HepG2 (cell line): ENCODE data around the gene VAPB. TPM values are rescaled to one million over a fixed set of nuclear protein-coding genes. Genes with fewer than 3 reads are reported as not detected.

Experiments used
- ETV5 ChIP-seq: IDR thresholded peaks from 2 replicates; pipeline ENCODE4 v1.6.1; 2018; ENCODE audit warnings: missing biosample characterization, missing genetic modification reagents, inconsistent platforms, borderline replicate concordance
- FOSL1 ChIP-seq: sonication (generic); formaldehyde crosslinking; IDR thresholded peaks from 2 replicates; pipeline ENCODE4 v1.9.0; 2021; ENCODE audit warnings: missing genetic modification reagents, borderline replicate concordance
- GLI4 ChIP-seq: sonication (generic); formaldehyde crosslinking; IDR thresholded peaks from 2 replicates; pipeline ENCODE4 v1.5.1; 2020; ENCODE audit warnings: missing genetic modification reagents, mild to moderate bottlenecking, moderate library complexity, borderline replicate concordance
- HDAC1 ChIP-seq: sonication (generic); formaldehyde crosslinking; IDR thresholded peaks from 2 replicates; pipeline ENCODE4 v1.5.1; 2020; ENCODE audit warnings: mild to moderate bottlenecking, missing genetic modification reagents
- MED1 ChIP-seq: sonication (generic); formaldehyde crosslinking; IDR thresholded peaks from 2 replicates; pipeline ENCODE4 v1.4.0; 2020; ENCODE audit warnings: missing genetic modification reagents
- NR2F6 ChIP-seq, 2 experiments: IDR thresholded peaks; 2 replicates each; pipeline ENCODE4 v1.6.1; 2016; ENCODE audit warnings: antibody characterized with exemption in 1 of 2, mild to moderate bottlenecking in 1 of 2
- PITX1 ChIP-seq: sonication (generic); formaldehyde crosslinking; IDR thresholded peaks from 2 replicates; pipeline ENCODE4 v1.5.1; 2020; ENCODE audit warnings: mild to moderate bottlenecking, missing genetic modification reagents
- PPARG ChIP-seq: conservative IDR thresholded peaks from 2 replicates; pipeline ENCODE4 v1.6.1; 2016; ENCODE audit warnings: missing biosample characterization, missing genetic modification reagents
- RXRB ChIP-seq: IDR thresholded peaks from 2 replicates; pipeline ENCODE4 v1.6.1; 2016; ENCODE audit warnings: borderline replicate concordance, missing genetic modification reagents, missing compliant biosample characterization
- SRF ChIP-seq: IDR thresholded peaks from 2 replicates; pipeline ENCODE4 v1.6.1; 2011; ENCODE audit warnings: mild to moderate bottlenecking, low read depth, low read length, moderate library complexity
- U2AF1 ChIP-seq: fragments of 200-400 bp; formaldehyde crosslinking; optimal IDR thresholded peaks from 2 replicates; pipeline ENCODE3; 2017; ENCODE audit warnings: mild to moderate bottlenecking, low read depth, low read length
- WIZ ChIP-seq: sonication (generic); formaldehyde crosslinking; IDR thresholded peaks from 2 replicates; pipeline ENCODE4 v1.5.1; 2020; ENCODE audit warnings: mild to moderate bottlenecking, missing genetic modification reagents
- ZBTB21 ChIP-seq: sonication (generic); formaldehyde crosslinking; IDR thresholded peaks from 2 replicates; pipeline ENCODE4 v1.4.0; 2020; ENCODE audit warnings: missing genetic modification reagents
- ZFX ChIP-seq: sonication (generic); formaldehyde crosslinking; IDR thresholded peaks from 2 replicates; pipeline ENCODE4 v1.4.0; 2020; ENCODE audit warnings: mild to moderate bottlenecking, low read depth, missing genetic modification reagents, moderate library complexity
- ZNF329 ChIP-seq: sonication (generic); formaldehyde crosslinking; IDR thresholded peaks from 2 replicates; pipeline ENCODE4 v1.9.0; 2021; ENCODE audit warnings: low read depth, mild to moderate bottlenecking, missing genetic modification reagents
- polyA plus RNA-seq, 8 experiments: library from polyadenylated mRNA; depleted of rRNA in 3 of 8; stranded (reverse) in 7 of 8; unstranded in 1 of 8; fragments of >200 nt; fragmentation: Illumina TruSeq in 4 of 8; extraction: Trizol in 4 of 8; gene quantifications; 2 replicates each; pipeline versions ENCODE4 v1.2.1 to v1.2.3, GENCODE V29; 2011 to 2016; ENCODE audit warnings: low read depth in 4 of 8, missing spikeins in 1 of 8, mixed read lengths in 1 of 8; ENCODE audit not compliant: insufficient read depth in 1 of 8
- total RNA-seq, 5 experiments: library from RNA; depleted of rRNA; stranded (reverse); fragments of >200 nt; fragmentation: Illumina TruSeq; extraction: Trizol; gene quantifications; 2 replicates each; pipeline ENCODE4 v1.2.3, GENCODE V29; 2016; ENCODE audit warnings: low read depth in 1 of 5
- TF ChIP-seq, protein P1 (sequence below): sonication (generic); formaldehyde crosslinking; IDR thresholded peaks from 2 replicates; pipeline ENCODE4 v1.8.0; 2022; ENCODE audit warnings: low read depth, missing genetic modification reagents
- TF ChIP-seq, protein P2 (sequence below): IDR thresholded peaks from 2 replicates; pipeline ENCODE4 v1.6.1; 2016
- TF ChIP-seq, protein P3 (sequence below): sonication (generic); formaldehyde crosslinking; IDR thresholded peaks from 2 replicates; pipeline ENCODE4 v1.5.0; 2020; ENCODE audit warnings: mild to moderate bottlenecking, missing genetic modification reagents, borderline replicate concordance
- TF ChIP-seq, protein P4 (sequence below): sonication (generic); formaldehyde crosslinking; IDR thresholded peaks from 2 replicates; pipeline ENCODE4 v1.5.0; 2020; ENCODE audit warnings: missing genetic modification reagents

VAPB gene
- total and polyA plus RNA-seq, 2 of the 13 experiments (the other 11 are each of a cell fraction or from before 2014, with no cell fraction given): 18.6 to 48.5 TPM

DNA sequence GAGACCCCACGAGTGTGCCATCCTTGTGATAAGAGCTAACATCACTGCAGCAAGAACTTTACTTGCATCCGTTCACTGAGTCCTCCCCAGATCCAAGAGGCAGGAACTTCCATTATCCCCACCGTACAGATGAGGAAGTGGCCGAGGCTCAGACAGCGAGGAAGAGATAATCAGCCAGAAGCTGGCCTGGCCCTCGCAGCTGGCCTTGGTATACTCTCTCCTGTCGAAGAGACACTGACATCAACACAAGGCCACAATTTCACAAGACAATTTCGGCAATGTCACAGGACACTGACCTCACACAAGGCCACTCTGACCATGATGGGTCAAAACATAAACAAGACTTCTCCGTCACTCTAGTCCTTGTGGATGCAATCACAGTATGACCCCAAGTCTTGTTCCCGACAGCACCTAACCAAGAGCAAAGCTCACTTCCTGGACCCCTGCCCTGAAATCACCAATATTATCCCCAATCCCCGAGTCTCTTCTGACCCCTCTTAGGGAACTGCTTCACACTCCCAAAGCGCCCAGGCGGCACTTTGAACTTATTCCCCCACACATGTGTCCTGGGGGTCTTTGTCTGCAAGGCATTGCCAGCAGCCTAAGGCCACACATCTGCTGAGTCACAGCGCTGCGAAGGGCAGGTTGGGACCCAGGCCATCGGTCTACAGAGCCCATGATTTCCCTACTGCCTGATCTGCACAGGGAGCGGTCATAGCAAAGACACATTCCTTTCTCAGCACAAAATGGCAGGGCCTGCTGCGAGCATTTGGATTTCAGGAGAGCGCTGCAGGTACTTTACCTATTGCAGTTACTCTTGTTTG, 14.8 kb upstream of the VAPB start (continued):
- TF ChIP-seq PITX1 (CRISPR knock-in tag) (peak; percentile 75), ZBTB21 (peak; percentile 92), RXRB (peak; percentile 90), ETV5 (CRISPR knock-in tag) (0 out of 2 replicates have a peak, but pooled peaks have one; percentile 6), U2AF1 (peak; percentile 26), ZNF329 (CRISPR knock-in tag) (no peak), HDAC1 (peak; percentile 54; the same call in 1 of the 2 replicates), GLI4 (CRISPR knock-in tag) (0 out of 2 replicates have a peak, but pooled peaks have one; percentile 72), MED1 (CRISPR knock-in tag) (peak; percentile 67), ZFX (CRISPR knock-in tag) (peak; percentile 71), WIZ (peak; percentile 64; the same call in 1 of the 2 replicates), PPARG (CRISPR knock-in tag) (no peak), NR2F6 (IDR thresholded peaks at IDR 0.05) (0 out of 2 replicates have a peak, but pooled peaks have one; percentile 31), NR2F6 (CRISPR knock-in tag; IDR thresholded peaks at IDR 0.05) (peak; percentile 67), SRF (no peak), FOSL1 (CRISPR knock-in tag) (no peak)
- TF ChIP-seq, protein P1, sequence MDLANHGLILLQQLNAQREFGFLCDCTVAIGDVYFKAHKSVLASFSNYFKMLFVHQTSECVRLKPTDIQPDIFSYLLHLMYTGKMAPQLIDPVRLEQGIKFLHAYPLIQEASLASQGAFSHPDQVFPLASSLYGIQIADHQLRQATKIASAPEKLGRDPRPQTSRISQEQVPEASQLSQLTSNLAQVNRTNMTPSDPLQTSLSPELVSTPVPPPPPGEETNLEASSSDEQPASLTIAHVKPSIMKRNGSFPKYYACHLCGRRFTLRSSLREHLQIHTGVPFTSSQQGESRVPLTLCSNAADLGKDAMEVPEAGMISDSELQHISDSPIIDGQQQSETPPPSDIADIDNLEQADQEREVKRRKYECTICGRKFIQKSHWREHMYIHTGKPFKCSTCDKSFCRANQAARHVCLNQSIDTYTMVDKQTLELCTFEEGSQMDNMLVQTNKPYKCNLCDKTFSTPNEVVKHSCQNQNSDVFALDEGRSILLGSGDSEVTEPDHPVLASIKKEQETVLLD (CRISPR knock-in tag): 0 out of 2 replicates have a peak, but pooled peaks have one; percentile 3
- TF ChIP-seq, protein P2, sequence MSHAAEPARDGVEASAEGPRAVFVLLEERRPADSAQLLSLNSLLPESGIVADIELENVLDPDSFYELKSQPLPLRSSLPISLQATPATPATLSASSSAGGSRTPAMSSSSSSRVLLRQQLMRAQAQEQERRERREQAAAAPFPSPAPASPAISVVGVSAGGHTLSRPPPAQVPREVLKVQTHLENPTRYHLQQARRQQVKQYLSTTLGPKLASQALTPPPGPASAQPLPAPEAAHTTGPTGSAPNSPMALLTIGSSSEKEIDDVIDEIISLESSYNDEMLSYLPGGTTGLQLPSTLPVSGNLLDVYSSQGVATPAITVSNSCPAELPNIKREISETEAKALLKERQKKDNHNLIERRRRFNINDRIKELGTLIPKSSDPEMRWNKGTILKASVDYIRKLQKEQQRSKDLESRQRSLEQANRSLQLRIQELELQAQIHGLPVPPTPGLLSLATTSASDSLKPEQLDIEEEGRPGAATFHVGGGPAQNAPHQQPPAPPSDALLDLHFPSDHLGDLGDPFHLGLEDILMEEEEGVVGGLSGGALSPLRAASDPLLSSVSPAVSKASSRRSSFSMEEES (CRISPR knock-in tag): peak; percentile 84
- TF ChIP-seq, protein P3, sequence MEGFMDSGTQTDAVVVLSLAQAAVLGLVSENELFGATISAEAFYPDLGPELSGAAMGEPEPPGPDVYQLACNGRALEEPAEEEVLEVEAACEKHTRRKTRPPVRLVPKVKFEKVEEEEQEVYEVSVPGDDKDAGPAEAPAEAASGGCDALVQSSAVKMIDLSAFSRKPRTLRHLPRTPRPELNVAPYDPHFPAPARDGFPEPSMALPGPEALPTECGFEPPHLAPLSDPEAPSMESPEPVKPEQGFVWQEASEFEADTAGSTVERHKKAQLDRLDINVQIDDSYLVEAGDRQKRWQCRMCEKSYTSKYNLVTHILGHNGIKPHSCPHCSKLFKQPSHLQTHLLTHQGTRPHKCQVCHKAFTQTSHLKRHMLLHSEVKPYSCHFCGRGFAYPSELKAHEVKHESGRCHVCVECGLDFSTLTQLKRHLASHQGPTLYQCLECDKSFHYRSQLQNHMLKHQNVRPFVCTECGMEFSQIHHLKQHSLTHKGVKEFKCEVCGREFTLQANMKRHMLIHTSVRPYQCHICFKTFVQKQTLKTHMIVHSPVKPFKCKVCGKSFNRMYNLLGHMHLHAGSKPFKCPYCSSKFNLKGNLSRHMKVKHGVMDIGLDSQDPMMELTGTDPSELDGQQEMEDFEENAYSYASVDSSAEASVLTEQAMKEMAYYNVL (CRISPR knock-in tag): no peak; the same call in 1 of the 2 replicates
- TF ChIP-seq, protein P4, sequence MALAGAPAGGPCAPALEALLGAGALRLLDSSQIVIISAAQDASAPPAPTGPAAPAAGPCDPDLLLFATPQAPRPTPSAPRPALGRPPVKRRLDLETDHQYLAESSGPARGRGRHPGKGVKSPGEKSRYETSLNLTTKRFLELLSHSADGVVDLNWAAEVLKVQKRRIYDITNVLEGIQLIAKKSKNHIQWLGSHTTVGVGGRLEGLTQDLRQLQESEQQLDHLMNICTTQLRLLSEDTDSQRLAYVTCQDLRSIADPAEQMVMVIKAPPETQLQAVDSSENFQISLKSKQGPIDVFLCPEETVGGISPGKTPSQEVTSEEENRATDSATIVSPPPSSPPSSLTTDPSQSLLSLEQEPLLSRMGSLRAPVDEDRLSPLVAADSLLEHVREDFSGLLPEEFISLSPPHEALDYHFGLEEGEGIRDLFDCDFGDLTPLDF (CRISPR knock-in tag): no peak
